DND-41 (cell line): ENCODE measurements around the gene MFAP3L.

ENCODE experiments used
- EZH2 ChIP-seq: IDR thresholded peaks from 3 replicates; pipeline ENCODE4 v1.6.1; 2012; ENCODE audit warnings: borderline replicate concordance, low read depth, mild to moderate bottlenecking, moderate library complexity, low read length, inconsistent platforms; ENCODE audit not compliant: severe bottlenecking
- TF ChIP-seq, protein P1 (sequence below): IDR thresholded peaks from 2 replicates; pipeline ENCODE4 v1.5.1; 2012; ENCODE audit warnings: borderline replicate concordance, low read length, moderate library complexity, mild to moderate bottlenecking; ENCODE audit not compliant: poor library complexity, severe bottlenecking; ENCODE audit errors: extremely low read depth

DNA sequence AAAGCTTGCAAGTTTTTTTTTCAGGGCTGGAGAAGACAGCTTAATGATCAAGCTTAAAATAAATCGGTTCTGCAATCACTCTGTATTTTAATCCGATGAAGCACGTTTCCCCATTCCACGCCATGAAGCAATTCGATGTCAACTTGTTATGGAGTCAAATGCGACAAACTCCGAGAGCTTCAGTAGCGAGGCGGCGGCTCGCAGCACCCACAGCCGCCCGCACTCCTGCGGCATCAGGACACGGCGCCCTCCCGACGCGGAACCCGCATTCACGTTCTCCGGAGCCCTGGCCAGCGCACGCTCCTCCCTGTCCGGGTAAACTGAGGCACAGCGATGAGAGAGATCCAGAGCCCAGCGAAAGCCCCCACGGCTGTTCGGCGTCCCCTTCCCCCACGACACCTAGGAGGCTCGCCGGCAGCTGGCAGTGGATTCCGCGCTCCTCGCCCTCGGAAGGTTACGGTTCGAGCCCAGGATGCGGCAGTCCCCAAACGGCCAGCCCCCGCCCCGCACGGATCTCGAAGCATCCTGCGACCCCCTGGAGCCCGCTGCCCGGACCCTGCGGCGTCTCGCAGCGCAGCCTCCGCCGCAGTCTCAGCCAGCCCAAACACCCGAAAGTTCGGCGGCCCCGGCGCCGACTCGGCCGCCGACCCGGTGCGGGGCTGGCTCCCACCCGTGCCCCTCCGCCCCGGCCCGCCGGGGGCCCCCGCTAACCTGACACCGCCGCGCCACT is 507 bp downstream of the MFAP3L start:
- TF ChIP-seq, protein P1, sequence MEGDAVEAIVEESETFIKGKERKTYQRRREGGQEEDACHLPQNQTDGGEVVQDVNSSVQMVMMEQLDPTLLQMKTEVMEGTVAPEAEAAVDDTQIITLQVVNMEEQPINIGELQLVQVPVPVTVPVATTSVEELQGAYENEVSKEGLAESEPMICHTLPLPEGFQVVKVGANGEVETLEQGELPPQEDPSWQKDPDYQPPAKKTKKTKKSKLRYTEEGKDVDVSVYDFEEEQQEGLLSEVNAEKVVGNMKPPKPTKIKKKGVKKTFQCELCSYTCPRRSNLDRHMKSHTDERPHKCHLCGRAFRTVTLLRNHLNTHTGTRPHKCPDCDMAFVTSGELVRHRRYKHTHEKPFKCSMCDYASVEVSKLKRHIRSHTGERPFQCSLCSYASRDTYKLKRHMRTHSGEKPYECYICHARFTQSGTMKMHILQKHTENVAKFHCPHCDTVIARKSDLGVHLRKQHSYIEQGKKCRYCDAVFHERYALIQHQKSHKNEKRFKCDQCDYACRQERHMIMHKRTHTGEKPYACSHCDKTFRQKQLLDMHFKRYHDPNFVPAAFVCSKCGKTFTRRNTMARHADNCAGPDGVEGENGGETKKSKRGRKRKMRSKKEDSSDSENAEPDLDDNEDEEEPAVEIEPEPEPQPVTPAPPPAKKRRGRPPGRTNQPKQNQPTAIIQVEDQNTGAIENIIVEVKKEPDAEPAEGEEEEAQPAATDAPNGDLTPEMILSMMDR = no peak
- TF ChIP-seq EZH2 = no peak
